ENCODE results near the gene EFHB. TPM values are rescaled to one million over a fixed set of nuclear protein-coding genes. Genes with fewer than 3 reads are reported as not detected.

EFHB gene
- total and polyA plus RNA-seq, 10 of the 15 experiments (the other 5 are each of a cell fraction or from before 2014, with no cell fraction given): 0.12 to 0.95 (median 0.53) TPM; not detected in 3

DNA sequence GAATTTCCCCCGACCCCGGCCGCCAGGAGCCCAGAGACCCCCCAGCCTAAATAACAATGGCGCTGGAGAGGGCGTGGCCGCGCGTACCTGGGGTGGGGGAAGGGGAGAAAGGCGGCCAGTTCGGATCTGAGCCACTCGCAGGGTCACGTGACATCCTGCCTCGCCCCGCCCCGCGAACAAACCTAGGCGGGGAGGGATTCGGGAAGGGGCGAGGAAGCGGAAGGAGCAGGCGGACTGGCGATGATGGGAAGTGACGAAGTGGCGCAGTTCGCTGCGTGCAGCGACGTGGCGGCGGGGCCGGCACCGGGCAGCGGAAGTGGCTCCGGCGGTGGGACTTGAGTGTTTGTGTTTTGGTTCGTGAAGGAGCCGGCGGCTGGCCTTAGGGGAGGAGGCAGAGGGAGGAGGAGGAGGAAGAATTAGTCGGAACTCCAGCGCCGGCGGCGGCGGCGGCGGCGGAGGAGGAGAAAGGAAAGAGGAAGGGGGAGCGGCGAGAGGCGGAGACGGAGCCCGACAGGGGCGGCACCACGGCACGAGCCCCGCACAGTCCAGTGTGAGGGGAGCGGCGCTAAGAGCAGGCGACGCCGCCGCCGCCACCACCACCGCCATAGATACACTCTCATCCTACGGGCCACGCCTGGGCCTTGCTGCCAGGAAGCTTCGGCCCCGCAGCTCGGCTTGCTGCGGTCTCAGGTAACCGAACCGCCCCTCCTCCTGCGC lies 13.0 kb upstream of the EFHB start, which contains the start of gene RAB5A (continued):
- TF ChIP-seq, protein P1, sequence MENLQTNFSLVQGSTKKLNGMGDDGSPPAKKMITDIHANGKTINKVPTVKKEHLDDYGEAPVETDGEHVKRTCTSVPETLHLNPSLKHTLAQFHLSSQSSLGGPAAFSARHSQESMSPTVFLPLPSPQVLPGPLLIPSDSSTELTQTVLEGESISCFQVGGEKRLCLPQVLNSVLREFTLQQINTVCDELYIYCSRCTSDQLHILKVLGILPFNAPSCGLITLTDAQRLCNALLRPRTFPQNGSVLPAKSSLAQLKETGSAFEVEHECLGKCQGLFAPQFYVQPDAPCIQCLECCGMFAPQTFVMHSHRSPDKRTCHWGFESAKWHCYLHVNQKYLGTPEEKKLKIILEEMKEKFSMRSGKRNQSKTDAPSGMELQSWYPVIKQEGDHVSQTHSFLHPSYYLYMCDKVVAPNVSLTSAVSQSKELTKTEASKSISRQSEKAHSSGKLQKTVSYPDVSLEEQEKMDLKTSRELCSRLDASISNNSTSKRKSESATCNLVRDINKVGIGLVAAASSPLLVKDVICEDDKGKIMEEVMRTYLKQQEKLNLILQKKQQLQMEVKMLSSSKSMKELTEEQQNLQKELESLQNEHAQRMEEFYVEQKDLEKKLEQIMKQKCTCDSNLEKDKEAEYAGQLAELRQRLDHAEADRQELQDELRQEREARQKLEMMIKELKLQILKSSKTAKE (IDR thresholded peaks at IDR 0.05; ENCODE audit: low read depth, poor library complexity, severe bottlenecking): no peak
- TF ChIP-seq POU2F2 (IDR thresholded peaks at IDR 0.05; ENCODE audit: borderline replicate concordance, low read depth, low read length) (no peak; the same call in 2 of the 3 replicates), KLF5 (IDR thresholded peaks at IDR 0.05; ENCODE audit: partially characterized antibody) (no peak), FOXK2 (IDR thresholded peaks at IDR 0.05) (no peak), BHLHE40 (IDR thresholded peaks at IDR 0.05; ENCODE audit: borderline replicate concordance in 1 of 2, low read depth in 2 of 2, low read length in 1 of 2) (peak; percentile 84 to 95), MYB (IDR thresholded peaks at IDR 0.05; ENCODE audit: borderline replicate concordance, low read depth, low read length) (no peak), ZBED1 (IDR thresholded peaks at IDR 0.05; ENCODE audit: borderline replicate concordance) (no peak; the same call in 1 of the 2 replicates), JUNB (IDR thresholded peaks at IDR 0.05) (no peak), BRCA1 (IDR thresholded peaks at IDR 0.05; ENCODE audit: low read depth, low read length) (no peak), SP1 (IDR thresholded peaks at IDR 0.05; ENCODE audit: low read depth, low read length) (peak; percentile 50), SRF (IDR thresholded peaks at IDR 0.05; ENCODE audit: low read depth in 2 of 2, low read length in 2 of 2) (peak in 1 of 2 experiments; percentile 57; a peak in 1 of 4 replicates), ESRRA (IDR thresholded peaks at IDR 0.05; ENCODE audit: low read length) (no peak), PAX5 (IDR thresholded peaks at IDR 0.05; ENCODE audit: borderline replicate concordance, low read depth, low read length) (peak; percentile 12; the same call in 1 of the 2 replicates), CEBPB (IDR thresholded peaks at IDR 0.05; ENCODE audit: borderline replicate concordance in 1 of 2, low read depth in 2 of 2, low read length in 2 of 2) (no peak)
- TF ChIP-seq, protein P2, sequence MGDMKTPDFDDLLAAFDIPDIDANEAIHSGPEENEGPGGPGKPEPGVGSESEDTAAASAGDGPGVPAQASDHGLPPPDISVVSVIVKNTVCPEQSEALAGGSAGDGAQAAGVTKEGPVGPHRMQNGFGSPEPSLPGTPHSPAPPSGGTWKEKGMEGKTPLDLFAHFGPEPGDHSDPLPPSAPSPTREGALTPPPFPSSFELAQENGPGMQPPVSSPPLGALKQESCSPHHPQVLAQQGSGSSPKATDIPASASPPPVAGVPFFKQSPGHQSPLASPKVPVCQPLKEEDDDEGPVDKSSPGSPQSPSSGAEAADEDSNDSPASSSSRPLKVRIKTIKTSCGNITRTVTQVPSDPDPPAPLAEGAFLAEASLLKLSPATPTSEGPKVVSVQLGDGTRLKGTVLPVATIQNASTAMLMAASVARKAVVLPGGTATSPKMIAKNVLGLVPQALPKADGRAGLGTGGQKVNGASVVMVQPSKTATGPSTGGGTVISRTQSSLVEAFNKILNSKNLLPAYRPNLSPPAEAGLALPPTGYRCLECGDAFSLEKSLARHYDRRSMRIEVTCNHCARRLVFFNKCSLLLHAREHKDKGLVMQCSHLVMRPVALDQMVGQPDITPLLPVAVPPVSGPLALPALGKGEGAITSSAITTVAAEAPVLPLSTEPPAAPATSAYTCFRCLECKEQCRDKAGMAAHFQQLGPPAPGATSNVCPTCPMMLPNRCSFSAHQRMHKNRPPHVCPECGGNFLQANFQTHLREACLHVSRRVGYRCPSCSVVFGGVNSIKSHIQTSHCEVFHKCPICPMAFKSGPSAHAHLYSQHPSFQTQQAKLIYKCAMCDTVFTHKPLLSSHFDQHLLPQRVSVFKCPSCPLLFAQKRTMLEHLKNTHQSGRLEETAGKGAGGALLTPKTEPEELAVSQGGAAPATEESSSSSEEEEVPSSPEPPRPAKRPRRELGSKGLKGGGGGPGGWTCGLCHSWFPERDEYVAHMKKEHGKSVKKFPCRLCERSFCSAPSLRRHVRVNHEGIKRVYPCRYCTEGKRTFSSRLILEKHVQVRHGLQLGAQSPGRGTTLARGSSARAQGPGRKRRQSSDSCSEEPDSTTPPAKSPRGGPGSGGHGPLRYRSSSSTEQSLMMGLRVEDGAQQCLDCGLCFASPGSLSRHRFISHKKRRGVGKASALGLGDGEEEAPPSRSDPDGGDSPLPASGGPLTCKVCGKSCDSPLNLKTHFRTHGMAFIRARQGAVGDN (IDR thresholded peaks at IDR 0.05): no peak; the same call in 1 of the 2 replicates
- TF ChIP-seq, protein P3, sequence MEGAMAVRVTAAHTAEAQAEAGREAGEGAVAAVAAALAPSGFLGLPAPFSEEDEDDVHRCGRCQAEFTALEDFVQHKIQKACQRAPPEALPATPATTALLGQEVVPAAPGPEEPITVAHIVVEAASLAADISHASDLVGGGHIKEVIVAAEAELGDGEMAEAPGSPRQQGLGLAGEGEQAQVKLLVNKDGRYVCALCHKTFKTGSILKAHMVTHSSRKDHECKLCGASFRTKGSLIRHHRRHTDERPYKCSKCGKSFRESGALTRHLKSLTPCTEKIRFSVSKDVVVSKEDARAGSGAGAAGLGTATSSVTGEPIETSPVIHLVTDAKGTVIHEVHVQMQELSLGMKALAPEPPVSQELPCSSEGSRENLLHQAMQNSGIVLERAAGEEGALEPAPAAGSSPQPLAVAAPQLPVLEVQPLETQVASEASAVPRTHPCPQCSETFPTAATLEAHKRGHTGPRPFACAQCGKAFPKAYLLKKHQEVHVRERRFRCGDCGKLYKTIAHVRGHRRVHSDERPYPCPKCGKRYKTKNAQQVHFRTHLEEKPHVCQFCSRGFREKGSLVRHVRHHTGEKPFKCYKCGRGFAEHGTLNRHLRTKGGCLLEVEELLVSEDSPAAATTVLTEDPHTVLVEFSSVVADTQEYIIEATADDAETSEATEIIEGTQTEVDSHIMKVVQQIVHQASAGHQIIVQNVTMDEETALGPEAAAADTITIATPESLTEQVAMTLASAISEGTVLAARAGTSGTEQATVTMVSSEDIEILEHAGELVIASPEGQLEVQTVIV (IDR thresholded peaks at IDR 0.05; ENCODE audit: borderline replicate concordance, partially characterized antibody): peak; percentile 87
- TF ChIP-seq, protein P4, sequence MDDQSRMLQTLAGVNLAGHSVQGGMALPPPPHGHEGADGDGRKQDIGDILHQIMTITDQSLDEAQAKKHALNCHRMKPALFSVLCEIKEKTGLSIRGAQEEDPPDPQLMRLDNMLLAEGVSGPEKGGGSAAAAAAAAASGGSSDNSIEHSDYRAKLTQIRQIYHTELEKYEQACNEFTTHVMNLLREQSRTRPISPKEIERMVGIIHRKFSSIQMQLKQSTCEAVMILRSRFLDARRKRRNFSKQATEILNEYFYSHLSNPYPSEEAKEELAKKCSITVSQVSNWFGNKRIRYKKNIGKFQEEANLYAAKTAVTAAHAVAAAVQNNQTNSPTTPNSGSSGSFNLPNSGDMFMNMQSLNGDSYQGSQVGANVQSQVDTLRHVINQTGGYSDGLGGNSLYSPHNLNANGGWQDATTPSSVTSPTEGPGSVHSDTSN (IDR thresholded peaks at IDR 0.05; ENCODE audit: insufficient replicate concordance, low read depth, low read length): no peak
- TF ChIP-seq, protein P5, sequence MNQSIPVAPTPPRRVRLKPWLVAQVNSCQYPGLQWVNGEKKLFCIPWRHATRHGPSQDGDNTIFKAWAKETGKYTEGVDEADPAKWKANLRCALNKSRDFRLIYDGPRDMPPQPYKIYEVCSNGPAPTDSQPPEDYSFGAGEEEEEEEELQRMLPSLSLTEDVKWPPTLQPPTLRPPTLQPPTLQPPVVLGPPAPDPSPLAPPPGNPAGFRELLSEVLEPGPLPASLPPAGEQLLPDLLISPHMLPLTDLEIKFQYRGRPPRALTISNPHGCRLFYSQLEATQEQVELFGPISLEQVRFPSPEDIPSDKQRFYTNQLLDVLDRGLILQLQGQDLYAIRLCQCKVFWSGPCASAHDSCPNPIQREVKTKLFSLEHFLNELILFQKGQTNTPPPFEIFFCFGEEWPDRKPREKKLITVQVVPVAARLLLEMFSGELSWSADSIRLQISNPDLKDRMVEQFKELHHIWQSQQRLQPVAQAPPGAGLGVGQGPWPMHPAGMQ (IDR thresholded peaks at IDR 0.05; ENCODE audit: borderline replicate concordance): no peak

Data from GM12878 (cell line).